ENCODE data around the gene SLC7A10. TPM values are rescaled to one million over a fixed set of nuclear protein-coding genes. Genes with fewer than 3 reads are reported as not detected.

Gene SLC7A10
- total RNA-seq (under 1 TPM in 1 of 2 donors, not detected in 1; 0.63 TPM), polyA plus RNA-seq (not detected)
- long read RNA-seq, donor 1, result 0 reads
- long read RNA-seq, donor 2, partial matches to known transcripts, result 0 of 1 reads
- long read RNA-seq, donor 2, other reads (novel, unspliced or antisense), result 0 of 1 reads

GRCh38 chr19:33225458-33225926, at the start of gene SLC7A10:
Gene SLC7A10 (minus strand): TSS chr19:33225850. CDS start chr19:33225703, 147 bp downstream.
- DNase-seq (no peak), ATAC-seq (ENCODE audit: low FRiP score) (no peak)
- no peak within 1 kb of the TSS for H3K4me3 ChIP-seq (ENCODE audit: low read length in 2 of 2)
- H3K27me3 ChIP-seq (ENCODE audit: control insufficient read depth in 1 of 2, insufficient read depth in 2 of 2, low read length in 1 of 2), result peaks cover 0 to 4% of the 10 kb centered on the region in 2 donors
- no peaks in the 10 kb centered on the region for H3K4me1 ChIP-seq (ENCODE audit: control insufficient read depth in 1 of 2, insufficient read depth in 2 of 2, low read length in 2 of 2)
- intact Hi-C loops (cut with DNase I), result no loop called here
- no peak within 1 kb of the TSS for H3K27ac ChIP-seq (ENCODE audit: low read depth in 1 of 2, low read length in 2 of 2)
- H3K36me3 ChIP-seq (ENCODE audit: control insufficient read depth in 1 of 2, insufficient read depth in 2 of 2, low read length in 1 of 2), result no peaks in the 10 kb centered on the region
- peaks cover 7% of the 10 kb centered on the region for H3K9me3 ChIP-seq (ENCODE audit: control insufficient read depth, low read length)
- 1 to 2% methylated on average over 33 to 62 of the region's 62 CpGs for WGBS, 2 donors

DNA sequence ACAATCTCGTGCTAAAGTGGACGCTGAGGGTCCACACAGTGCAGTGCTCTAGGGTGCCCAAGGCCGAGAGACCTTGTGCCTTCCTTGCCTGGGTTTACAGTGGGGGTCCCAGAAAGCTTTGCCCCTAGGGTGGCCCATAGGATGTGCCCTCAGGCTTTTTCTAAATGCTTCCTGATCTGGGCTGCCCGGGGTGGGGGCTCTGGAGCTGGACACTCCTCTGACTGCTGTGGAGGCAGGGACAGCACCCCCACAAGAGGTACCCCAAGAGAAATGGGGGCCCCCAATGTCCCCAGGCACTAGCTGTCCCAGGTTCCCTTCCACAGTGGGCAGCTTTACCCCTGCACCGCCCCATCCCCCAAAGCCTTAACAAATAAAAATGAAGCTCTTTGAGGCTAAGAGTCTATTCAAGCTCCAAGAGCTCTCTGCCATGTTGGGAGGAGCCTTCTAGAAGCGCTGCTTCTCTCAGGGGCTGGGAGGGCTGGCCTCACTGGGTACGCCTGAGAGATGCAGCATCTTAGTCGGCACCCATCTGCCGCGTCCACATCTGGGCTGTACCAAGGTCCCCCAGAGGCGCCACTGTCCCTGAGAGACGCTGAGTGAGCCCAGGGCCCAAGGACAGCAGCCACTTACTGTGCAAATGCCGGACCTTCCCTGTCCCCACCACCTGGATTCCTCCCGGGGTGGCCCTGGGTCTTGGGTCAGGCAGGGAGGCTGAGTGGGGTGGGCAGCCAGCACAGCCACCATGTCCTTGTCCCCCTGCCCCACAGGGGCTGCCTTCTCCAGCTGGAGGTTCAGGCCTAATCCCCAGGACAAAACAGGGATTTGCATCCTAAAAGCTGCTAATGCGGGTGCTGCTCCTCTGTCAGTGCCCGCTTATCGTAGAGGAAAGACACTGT, 49.3 kb upstream of the SLC7A10 start:
- ATAC-seq (ENCODE audit: low FRiP score) (no peak), DNase-seq (peak in 1 of 2 donors; percentile 24)
- H3K27me3 ChIP-seq (ENCODE audit: control insufficient read depth in 1 of 2, insufficient read depth in 2 of 2, low read length in 1 of 2), result no peaks in the 10 kb centered on the region
- 91 to 93% methylated on average over 17 of the region's 17 CpGs for WGBS, 2 donors
- H3K27ac ChIP-seq (ENCODE audit: low read depth in 1 of 2, low read length in 2 of 2), result no peak overlapping the region
- H3K9me3 ChIP-seq (ENCODE audit: control insufficient read depth, low read length), result no peaks in the 10 kb centered on the region
- intact Hi-C loops (cut with DNase I), result no loop called here
- no peaks in the 10 kb centered on the region for H3K4me1 ChIP-seq (ENCODE audit: control insufficient read depth in 1 of 2, insufficient read depth in 2 of 2, low read length in 2 of 2)
- H3K36me3 ChIP-seq (ENCODE audit: control insufficient read depth in 1 of 2, insufficient read depth in 2 of 2, low read length in 1 of 2), result no peaks in the 10 kb centered on the region
- H3K4me3 ChIP-seq (ENCODE audit: low read length in 2 of 2), result no peak overlapping the region

DNA sequence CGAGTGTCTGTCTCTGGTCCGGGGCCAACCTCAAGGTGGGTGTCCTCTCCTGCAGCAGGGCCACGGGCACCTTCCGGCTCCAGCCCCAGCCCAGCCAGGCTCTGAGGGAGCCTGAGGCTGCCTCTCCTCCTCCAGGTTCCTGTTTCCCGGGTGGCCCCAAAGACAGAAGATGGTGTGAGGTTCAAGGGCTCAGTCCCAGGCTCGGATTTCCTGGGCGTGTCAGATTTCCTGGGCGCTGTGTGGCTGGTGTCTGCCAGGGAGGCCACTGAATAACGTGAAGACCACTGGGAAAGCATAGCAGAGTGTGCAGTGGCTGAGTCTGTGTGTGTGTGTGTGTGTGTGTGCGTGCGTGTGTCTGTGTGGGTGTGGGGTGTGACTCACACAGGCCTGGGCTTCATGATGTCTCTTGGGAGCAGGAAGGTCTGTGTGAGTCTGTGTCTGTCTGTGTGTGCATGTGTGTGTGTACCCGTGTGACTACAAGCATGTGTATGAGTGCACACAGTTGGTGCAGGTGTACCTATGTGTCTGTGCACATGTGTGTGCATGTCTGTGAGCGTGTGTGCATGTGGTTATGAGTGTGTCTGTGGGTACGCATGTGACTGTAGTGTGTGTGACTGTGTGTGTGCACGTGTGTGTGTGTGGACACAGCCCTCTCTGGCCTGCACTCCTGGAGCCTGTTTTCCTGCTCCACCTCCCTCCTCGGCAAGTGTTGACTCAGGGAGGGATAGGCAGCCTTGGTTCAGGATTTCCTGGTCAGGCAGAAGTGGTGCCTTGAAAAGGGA, 48.4 kb upstream of the SLC7A10 start:
- Histone ChIP-seq H3K4me1 (ENCODE audit: control insufficient read depth in 1 of 2, insufficient read depth in 2 of 2, low read length in 2 of 2) (no peaks in the 10 kb centered on the region), H3K27ac (ENCODE audit: low read depth in 1 of 2, low read length in 2 of 2) (no peak overlapping the region), H3K27me3 (ENCODE audit: control insufficient read depth in 1 of 2, insufficient read depth in 2 of 2, low read length in 1 of 2) (no peaks in the 10 kb centered on the region), H3K9me3 (ENCODE audit: control insufficient read depth, low read length) (no peaks in the 10 kb centered on the region), H3K4me3 (ENCODE audit: low read length in 2 of 2) (no peak overlapping the region), H3K36me3 (ENCODE audit: control insufficient read depth in 1 of 2, insufficient read depth in 2 of 2, low read length in 1 of 2) (no peaks in the 10 kb centered on the region)
- peak; percentile 62 for ATAC-seq (ENCODE audit: low FRiP score)
- WGBS, 2 donors, result 45 to 48% methylated on average over 16 of the region's 16 CpGs
- intact Hi-C loops (cut with DNase I), result no loop called here
- peak in 1 of 2 donors; percentile 67 for DNase-seq

DNA sequence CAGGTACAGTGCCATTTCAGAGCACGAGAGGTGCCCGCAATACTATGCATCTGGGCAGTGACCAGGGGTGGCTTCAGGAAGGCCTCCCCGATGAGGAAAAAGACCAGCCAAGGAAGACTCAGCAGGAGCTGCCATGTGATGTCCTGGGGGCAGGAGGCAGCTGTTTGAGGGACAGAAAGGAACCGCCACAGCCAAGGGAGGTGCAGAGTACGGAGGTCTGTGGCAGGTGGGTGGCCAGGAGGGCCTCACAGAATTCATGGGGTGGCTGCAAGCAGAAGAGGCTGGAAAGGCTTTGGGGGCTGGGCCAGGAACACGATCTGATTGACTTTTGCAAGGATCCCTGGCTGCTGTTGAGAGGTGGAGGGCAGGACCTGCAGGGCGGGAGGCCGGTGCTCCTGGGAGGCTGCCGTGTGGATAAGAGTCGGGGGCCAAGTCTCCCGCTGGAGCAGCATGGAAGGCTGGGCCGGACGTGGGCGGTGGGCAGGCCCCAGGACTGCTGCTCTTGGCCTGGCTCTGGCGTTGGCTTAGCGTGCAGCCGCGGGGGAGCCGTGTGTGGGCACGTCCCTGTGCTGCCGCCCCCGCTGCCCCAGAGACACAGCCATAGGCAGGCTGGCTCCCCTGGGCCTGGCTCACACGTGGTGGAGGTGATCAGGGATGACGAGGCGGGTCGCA, 47.6 kb upstream of the SLC7A10 start:
- Histone ChIP-seq H3K9me3 (ENCODE audit: control insufficient read depth, low read length) (no peaks in the 10 kb centered on the region), H3K36me3 (ENCODE audit: control insufficient read depth in 1 of 2, insufficient read depth in 2 of 2, low read length in 1 of 2) (no peaks in the 10 kb centered on the region), H3K27ac (ENCODE audit: low read depth in 1 of 2, low read length in 2 of 2) (no peak overlapping the region), H3K4me1 (ENCODE audit: control insufficient read depth in 1 of 2, insufficient read depth in 2 of 2, low read length in 2 of 2) (no peaks in the 10 kb centered on the region), H3K4me3 (ENCODE audit: low read length in 2 of 2) (no peak overlapping the region), H3K27me3 (ENCODE audit: control insufficient read depth in 1 of 2, insufficient read depth in 2 of 2, low read length in 1 of 2) (no peaks in the 10 kb centered on the region)
- intact Hi-C loops (cut with DNase I), result no loop called here
- peak in 1 of 2 donors; percentile 44 for DNase-seq
- WGBS, 2 donors, result 33 to 65% methylated on average over 10 to 26 of the region's 26 CpGs
- ATAC-seq (ENCODE audit: low FRiP score), result peak; percentile 29

GRCh38 chr19:33271246-33272021, 45.8 kb upstream of the SLC7A10 start:
- ATAC-seq (ENCODE audit: low FRiP score), result no peak
- WGBS, 2 donors, result 86 to 93% methylated on average over 12 of the region's 12 CpGs
- intact Hi-C loops (cut with DNase I), result no loop called here

DNA sequence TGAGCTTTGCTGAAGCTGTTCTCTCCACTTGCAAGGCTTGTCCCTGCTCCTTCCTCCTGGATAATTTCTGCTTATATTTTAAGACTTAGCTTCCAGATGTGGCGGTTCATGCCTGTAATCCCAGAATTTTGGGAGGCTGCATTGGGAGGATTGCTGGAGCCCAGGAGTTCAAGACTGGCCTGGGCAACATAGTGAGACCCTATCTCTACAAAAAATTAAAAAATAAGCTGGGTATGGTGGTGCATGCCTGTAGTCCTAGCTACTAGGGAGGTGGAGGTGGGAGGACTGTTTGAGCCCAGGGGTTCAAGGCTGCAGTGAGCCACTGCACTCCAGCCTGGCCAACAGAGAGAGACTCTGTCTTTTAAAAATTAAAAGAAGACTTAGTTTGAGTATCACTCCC, 45.1 kb upstream of the SLC7A10 start:
- peak in 1 of 2 donors; percentile 6 for DNase-seq
- Histone ChIP-seq H3K9me3 (ENCODE audit: control insufficient read depth, low read length) (no peaks in the 10 kb centered on the region), H3K27me3 (ENCODE audit: control insufficient read depth in 1 of 2, insufficient read depth in 2 of 2, low read length in 1 of 2) (no peaks in the 10 kb centered on the region), H3K27ac (ENCODE audit: low read depth in 1 of 2, low read length in 2 of 2) (no peak overlapping the region), H3K4me3 (ENCODE audit: low read length in 2 of 2) (no peak overlapping the region), H3K4me1 (ENCODE audit: control insufficient read depth in 1 of 2, insufficient read depth in 2 of 2, low read length in 2 of 2) (no peaks in the 10 kb centered on the region), H3K36me3 (ENCODE audit: control insufficient read depth in 1 of 2, insufficient read depth in 2 of 2, low read length in 1 of 2) (no peaks in the 10 kb centered on the region)
- intact Hi-C loops (cut with DNase I), result no loop called here
- 96 to 97% methylated on average over 1 of the region's 1 CpG for WGBS, 2 donors
- ATAC-seq (ENCODE audit: low FRiP score), result no peak

More at GRCh38 chr19:33271246-33272021, 45.8 kb upstream of the SLC7A10 start:
- peak in 1 of 2 donors; percentile 13 for DNase-seq
- no peaks in the 10 kb centered on the region for H3K9me3 ChIP-seq (ENCODE audit: control insufficient read depth, low read length)
- H3K4me3 ChIP-seq (ENCODE audit: low read length in 2 of 2), result no peak overlapping the region
- no peak overlapping the region for H3K27ac ChIP-seq (ENCODE audit: low read depth in 1 of 2, low read length in 2 of 2)
- H3K36me3 ChIP-seq (ENCODE audit: control insufficient read depth in 1 of 2, insufficient read depth in 2 of 2, low read length in 1 of 2), result no peaks in the 10 kb centered on the region
- no peaks in the 10 kb centered on the region for H3K4me1 ChIP-seq (ENCODE audit: control insufficient read depth in 1 of 2, insufficient read depth in 2 of 2, low read length in 2 of 2)
- H3K27me3 ChIP-seq (ENCODE audit: control insufficient read depth in 1 of 2, insufficient read depth in 2 of 2, low read length in 1 of 2), result no peaks in the 10 kb centered on the region

- Histone ChIP-seq H3K36me3 (ENCODE audit: control insufficient read depth in 1 of 2, insufficient read depth in 2 of 2, low read length in 1 of 2) (no peaks in the 10 kb centered on the region), H3K27ac (ENCODE audit: low read depth in 1 of 2, low read length in 2 of 2) (no peak overlapping the region), H3K4me3 (ENCODE audit: low read length in 2 of 2) (no peak overlapping the region), H3K9me3 (ENCODE audit: control insufficient read depth, low read length) (no peaks in the 10 kb centered on the region), H3K27me3 (ENCODE audit: control insufficient read depth in 1 of 2, insufficient read depth in 2 of 2, low read length in 1 of 2) (no peaks in the 10 kb centered on the region), H3K4me1 (ENCODE audit: control insufficient read depth in 1 of 2, insufficient read depth in 2 of 2, low read length in 2 of 2) (no peaks in the 10 kb centered on the region)
- DNase-seq, result no peak
- no peak for ATAC-seq (ENCODE audit: low FRiP score)
- intact Hi-C loops (cut with DNase I), result no loop called here
- WGBS, 2 donors, result 78 to 82% methylated on average over 10 of the region's 10 CpGs
Observed at GRCh38 chr19:33269016-33269415, 43.4 kb upstream of the SLC7A10 start.
